ENCODE data around the gene POP5. TPM values are rescaled to one million over a fixed set of nuclear protein-coding genes. Genes with fewer than 3 reads are reported as not detected.

POP5 gene
- total and polyA plus RNA-seq, 7 experiments from 2014 or later = 42.9 to 141 (median 78.4) TPM

GRCh38 chr12:120540445-120540844, 40.8 kb downstream of the POP5 start:
- Mint-ChIP-seq H3K36me3 (peaks cover 0 to 19% (median 5%) of the 10 kb centered on the region in 5 donors), H3K4me3 (peak overlapping the region in 7 of 10 donors; percentile 21 to 88 (median 45)), H3K9me3 (no peaks in the 10 kb centered on the region), H3K27ac (peak overlapping the region in 3 of 9 donors; percentile 12 to 63 (median 32)), H3K27me3 (no peaks in the 10 kb centered on the region), H3K4me1 (peaks cover 54 to 89% (median 66%) of the 10 kb centered on the region in 7 donors)
- no peak overlapping the region for H3K27ac ChIP-seq (ENCODE audit: low read depth, low read length)
- ATAC-seq = peak; percentile 56
- no peak overlapping the region for H3K4me3 ChIP-seq (ENCODE audit: low read length)
- H3K4me1 ChIP-seq (ENCODE audit: control insufficient read depth in 2 of 2, insufficient read depth in 2 of 2, low read length in 2 of 2) = peaks cover 39 to 50% of the 10 kb centered on the region in 2 donors
- no peak for DNase-seq
- POLR2A ChIA-PET = no interaction called here
- H3K36me3 ChIP-seq (ENCODE audit: control insufficient read depth in 2 of 3, insufficient read depth in 3 of 3, low read length in 3 of 3) = peaks cover 0 to 9% (median 0%) of the 10 kb centered on the region in 3 experiments
- CTCF ChIA-PET = no interaction called here
- intact Hi-C loops (cut with micrococcal nuclease) = no loop called here
- no peaks in the 10 kb centered on the region for H3K27me3 ChIP-seq (ENCODE audit: control insufficient read depth in 2 of 2, insufficient read depth in 2 of 2, low read length in 2 of 2)
- no peaks in the 10 kb centered on the region for H3K9me3 ChIP-seq (ENCODE audit: control insufficient read depth in 2 of 3, low read length in 3 of 3)

- no peak overlapping the region for H3K4me3 ChIP-seq (ENCODE audit: low read length)
- no peaks in the 10 kb centered on the region for H3K9me3 ChIP-seq (ENCODE audit: control insufficient read depth in 2 of 3, low read length in 3 of 3)
- Mint-ChIP-seq H3K4me1 (peaks cover 52 to 86% (median 60%) of the 10 kb centered on the region in 7 donors), H3K9me3 (no peaks in the 10 kb centered on the region), H3K27me3 (no peaks in the 10 kb centered on the region), H3K36me3 (peaks cover 0 to 23% (median 5%) of the 10 kb centered on the region in 5 donors), H3K4me3 (peak overlapping the region; percentile 76 to 98 (median 96)), H3K27ac (peak overlapping the region in 8 of 9 donors; percentile 8 to 81 (median 64))
- ChIA-PET CTCF (interaction anchor here (0.7 kb wide), 1 partner anchor 23 kb away, joined by 4 read pairs; no protein-coding TSS in a partner anchor), POLR2A (no interaction called here)
- DNase-seq (no peak), ATAC-seq (no peak)
- intact Hi-C loops (cut with micrococcal nuclease) = loop anchor here (5.0 to 10.0 kb wide), 3 partner anchors 188 to 925 kb away; partner anchors contain the start of genes ACADS (in 1 of the 2) and PRKAB1 (in 1 of the 2)
- H3K27ac ChIP-seq (ENCODE audit: low read depth, low read length) = no peak overlapping the region
- peaks cover 43 to 50% of the 10 kb centered on the region in 2 donors for H3K4me1 ChIP-seq (ENCODE audit: control insufficient read depth in 2 of 2, insufficient read depth in 2 of 2, low read length in 2 of 2)
- no peaks in the 10 kb centered on the region for H3K27me3 ChIP-seq (ENCODE audit: control insufficient read depth in 2 of 2, insufficient read depth in 2 of 2, low read length in 2 of 2)
- H3K36me3 ChIP-seq (ENCODE audit: control insufficient read depth in 2 of 3, insufficient read depth in 3 of 3, low read length in 3 of 3) = peaks cover 0 to 15% (median 0%) of the 10 kb centered on the region in 3 experiments
Measured at GRCh38 chr12:120539303-120539702, 41.9 kb downstream of the POP5 start.

- intact Hi-C loops (cut with micrococcal nuclease) = loop anchor here (5.0 to 10.0 kb wide), 3 partner anchors 189 to 926 kb away; partner anchors contain the start of genes ACADS (in 1 of the 2) and PRKAB1 (in 1 of the 2)
- Mint-ChIP-seq H3K4me1 (peaks cover 50 to 78% (median 61%) of the 10 kb centered on the region in 7 donors), H3K36me3 (peaks cover 0 to 23% (median 5%) of the 10 kb centered on the region in 5 donors), H3K27ac (peak overlapping the region; percentile 12 to 81 (median 73)), H3K9me3 (no peaks in the 10 kb centered on the region), H3K4me3 (peak overlapping the region; percentile 76 to 98 (median 96)), H3K27me3 (peaks cover 0 to 2% (median 0%) of the 10 kb centered on the region in 5 donors)
- no peak for DNase-seq
- H3K4me3 ChIP-seq (ENCODE audit: low read length) = peak overlapping the region; percentile 26
- ChIA-PET CTCF (no interaction called here), POLR2A (interaction anchor here (1.1 to 3.8 kb wide), 5 partner anchors 10 to 43 kb away, joined by 4 to 26 read pairs (median 5); partner anchors contain the start of genes COQ5 and POP5)
- peaks cover 0 to 17% (median 0%) of the 10 kb centered on the region in 3 experiments for H3K36me3 ChIP-seq (ENCODE audit: control insufficient read depth in 2 of 3, insufficient read depth in 3 of 3, low read length in 3 of 3)
- peak overlapping the region; percentile 50 for H3K27ac ChIP-seq (ENCODE audit: low read depth, low read length)
- peaks cover 43 to 44% of the 10 kb centered on the region in 2 donors for H3K4me1 ChIP-seq (ENCODE audit: control insufficient read depth in 2 of 2, insufficient read depth in 2 of 2, low read length in 2 of 2)
- no peaks in the 10 kb centered on the region for H3K9me3 ChIP-seq (ENCODE audit: control insufficient read depth in 2 of 3, low read length in 3 of 3)
- no peaks in the 10 kb centered on the region for H3K27me3 ChIP-seq (ENCODE audit: control insufficient read depth in 2 of 2, insufficient read depth in 2 of 2, low read length in 2 of 2)
- ATAC-seq = peak; percentile 25
Measured at GRCh38 chr12:120538281-120539156, 42.7 kb downstream of the POP5 start.

GRCh38 chr12:120537856-120538220, 43.4 kb downstream of the POP5 start:
- Mint-ChIP-seq H3K27me3 (peaks cover 0 to 2% (median 0%) of the 10 kb centered on the region in 5 donors), H3K9me3 (no peaks in the 10 kb centered on the region), H3K27ac (peak overlapping the region in 8 of 9 donors; percentile 54 to 81 (median 74)), H3K36me3 (peaks cover 0 to 23% (median 5%) of the 10 kb centered on the region in 5 donors), H3K4me1 (peaks cover 51 to 78% (median 60%) of the 10 kb centered on the region in 7 donors), H3K4me3 (peak overlapping the region; percentile 34 to 98 (median 96))
- no peak for ATAC-seq
- H3K9me3 ChIP-seq (ENCODE audit: control insufficient read depth in 2 of 3, low read length in 3 of 3) = no peaks in the 10 kb centered on the region
- H3K36me3 ChIP-seq (ENCODE audit: control insufficient read depth in 2 of 3, insufficient read depth in 3 of 3, low read length in 3 of 3) = peaks cover 0 to 16% (median 0%) of the 10 kb centered on the region in 3 experiments
- no peak for DNase-seq
- intact Hi-C loops (cut with micrococcal nuclease) = loop anchor here (2.0 to 10.0 kb wide), 4 partner anchors 15 to 927 kb away; partner anchors contain the start of genes ACADS (in 1 of the 2) and PRKAB1 (in 1 of the 2)
- H3K4me1 ChIP-seq (ENCODE audit: control insufficient read depth in 2 of 2, insufficient read depth in 2 of 2, low read length in 2 of 2) = peaks cover 43 to 44% of the 10 kb centered on the region in 2 donors
- ChIA-PET POLR2A (interaction anchor here (0.6 to 3.8 kb wide), 6 partner anchors 9 to 43 kb away, joined by 4 to 26 read pairs (median 5); partner anchors contain the start of genes COQ5 and POP5), CTCF (no interaction called here)
- H3K27ac ChIP-seq (ENCODE audit: low read depth, low read length) = peak overlapping the region; percentile 50
- peak overlapping the region; percentile 26 for H3K4me3 ChIP-seq (ENCODE audit: low read length)
- H3K27me3 ChIP-seq (ENCODE audit: control insufficient read depth in 2 of 2, insufficient read depth in 2 of 2, low read length in 2 of 2) = no peaks in the 10 kb centered on the region

GRCh38 chr12:120536064-120536791, 45.0 kb downstream of the POP5 start:
- intact Hi-C loops (cut with micrococcal nuclease) = loop anchor here (2.0 to 10.0 kb wide), 4 partner anchors 17 to 929 kb away; partner anchors contain the start of genes ACADS (in 1 of the 2) and PRKAB1 (in 1 of the 2)
- peak overlapping the region; percentile 87 to 98 (median 96) for H3K4me3 Mint-ChIP-seq
- H3K27me3 Mint-ChIP-seq = peaks cover 0 to 2% (median 0%) of the 10 kb centered on the region in 5 donors
- Histone ChIP-seq H3K27ac (ENCODE audit: low read depth, low read length) (peak overlapping the region; percentile 97), H3K27me3 (ENCODE audit: control insufficient read depth in 2 of 2, insufficient read depth in 2 of 2, low read length in 2 of 2) (no peaks in the 10 kb centered on the region), H3K4me1 (ENCODE audit: control insufficient read depth in 2 of 2, insufficient read depth in 2 of 2, low read length in 2 of 2) (peaks cover 39 to 43% of the 10 kb centered on the region in 2 donors), H3K4me3 (ENCODE audit: low read length) (peak overlapping the region; percentile 92), H3K36me3 (ENCODE audit: control insufficient read depth in 2 of 3, insufficient read depth in 3 of 3, low read length in 3 of 3) (peaks cover 0 to 13% (median 0%) of the 10 kb centered on the region in 3 experiments), H3K9me3 (ENCODE audit: control insufficient read depth in 2 of 3, low read length in 3 of 3) (no peaks in the 10 kb centered on the region)
- H3K4me1 Mint-ChIP-seq = peaks cover 40 to 66% (median 60%) of the 10 kb centered on the region in 7 donors
- CTCF ChIA-PET = interaction anchor here (0.5 to 0.7 kb wide), 4 partner anchors 14 to 129 kb away, joined by 3 to 7 read pairs (median 4); no protein-coding TSS in a partner anchor
- ATAC-seq = peak; percentile 17
- H3K9me3 Mint-ChIP-seq = peaks cover 0 to 2% (median 0%) of the 10 kb centered on the region in 11 donors
- H3K27ac Mint-ChIP-seq = peak overlapping the region; percentile 28 to 94 (median 90)
- H3K36me3 Mint-ChIP-seq = peaks cover 0 to 23% (median 5%) of the 10 kb centered on the region in 5 donors
- POLR2A ChIA-PET = interaction anchor here (0.6 to 3.8 kb wide), 9 partner anchors 8 to 1731 kb away, joined by 3 to 26 read pairs (median 4); partner anchors contain the start of genes DYNLL1, POP5 and RPLP0
- DNase-seq = peak in 7 of 9 donors; percentile 15 to 39 (median 27)
